Hepatocyte (in vitro differentiated cells): ENCODE data around the gene GNPTAB.

Experiments
- EZH2 ChIP-seq: fragments of 200-600 bp; sonication (generic); IDR thresholded peaks from 2 replicates; pipeline ENCODE4 v1.6.1; 2016; ENCODE audit warnings: antibody characterized with exemption, mild to moderate bottlenecking, borderline replicate concordance
- EZH2phosphoT487 ChIP-seq: fragments of 200-600 bp; sonication (generic); IDR thresholded peaks from one replicate; pipeline ENCODE4 v1.6.1; 2018; ENCODE audit warnings: antibody characterized with exemption, mild to moderate bottlenecking, low read depth, moderate library complexity; ENCODE audit not compliant: unreplicated experiment, severe bottlenecking
- TF ChIP-seq, protein P1 (sequence below): fragments of 200-600 bp; sonication (generic); IDR thresholded peaks from 2 replicates; pipeline ENCODE4 v1.5.1; 2016; ENCODE audit warnings: antibody characterized with exemption, mild to moderate bottlenecking; ENCODE audit not compliant: poor library complexity

DNA sequence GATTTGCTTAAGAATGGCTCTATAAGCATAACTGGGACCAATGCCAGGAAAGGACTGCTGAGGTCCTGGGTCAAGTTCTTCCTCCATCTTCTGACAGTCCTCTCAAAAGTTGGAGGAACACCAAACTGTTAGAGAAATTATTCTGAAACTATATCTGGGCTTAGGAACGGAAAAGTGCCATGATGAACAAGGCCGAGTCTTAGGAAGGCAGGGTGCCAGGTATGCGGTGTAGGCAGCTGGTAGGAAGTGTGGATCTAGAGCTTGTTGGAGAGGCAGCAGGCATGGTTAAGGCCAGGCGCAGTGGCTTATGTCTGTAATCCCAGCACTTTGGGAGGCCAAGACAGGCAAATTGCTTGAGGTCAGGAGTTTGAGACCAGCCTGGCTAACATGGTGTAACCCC is 7.7 kb downstream of the GNPTAB start:
- TF ChIP-seq, protein P1, sequence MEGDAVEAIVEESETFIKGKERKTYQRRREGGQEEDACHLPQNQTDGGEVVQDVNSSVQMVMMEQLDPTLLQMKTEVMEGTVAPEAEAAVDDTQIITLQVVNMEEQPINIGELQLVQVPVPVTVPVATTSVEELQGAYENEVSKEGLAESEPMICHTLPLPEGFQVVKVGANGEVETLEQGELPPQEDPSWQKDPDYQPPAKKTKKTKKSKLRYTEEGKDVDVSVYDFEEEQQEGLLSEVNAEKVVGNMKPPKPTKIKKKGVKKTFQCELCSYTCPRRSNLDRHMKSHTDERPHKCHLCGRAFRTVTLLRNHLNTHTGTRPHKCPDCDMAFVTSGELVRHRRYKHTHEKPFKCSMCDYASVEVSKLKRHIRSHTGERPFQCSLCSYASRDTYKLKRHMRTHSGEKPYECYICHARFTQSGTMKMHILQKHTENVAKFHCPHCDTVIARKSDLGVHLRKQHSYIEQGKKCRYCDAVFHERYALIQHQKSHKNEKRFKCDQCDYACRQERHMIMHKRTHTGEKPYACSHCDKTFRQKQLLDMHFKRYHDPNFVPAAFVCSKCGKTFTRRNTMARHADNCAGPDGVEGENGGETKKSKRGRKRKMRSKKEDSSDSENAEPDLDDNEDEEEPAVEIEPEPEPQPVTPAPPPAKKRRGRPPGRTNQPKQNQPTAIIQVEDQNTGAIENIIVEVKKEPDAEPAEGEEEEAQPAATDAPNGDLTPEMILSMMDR: no peak
- TF ChIP-seq EZH2 (no peak), EZH2phosphoT487 (no peak)
